H9 (cell line): ENCODE data around the gene PLXND1. TPM values are rescaled to one million over a fixed set of nuclear protein-coding genes. Genes with fewer than 3 reads are reported as not detected.

ENCODE experiments used
- DNase-seq: peaks from one replicate; pipeline ENCODE4 v3.0.0-alpha.2; 2017
- H2AFZ ChIP-seq: one replicate; pipeline ENCODE4 v1.6.1; 2013; ENCODE audit warnings: mild to moderate bottlenecking, low read length, control low read depth, moderate library complexity
- H2AK5ac ChIP-seq: 2 replicates; pipeline ENCODE4 v1.6.1; 2013; ENCODE audit warnings: low read length, control low read depth, mixed read lengths; ENCODE audit not compliant: insufficient read length
- H2BK120ac ChIP-seq: one replicate; pipeline ENCODE4 v1.6.1; 2013; ENCODE audit warnings: low read depth, mild to moderate bottlenecking, low read length, control low read depth, inconsistent platforms; ENCODE audit not compliant: poor library complexity, severe bottlenecking
- H2BK12ac ChIP-seq: 2 replicates; pipeline ENCODE4 v1.6.1; 2013; ENCODE audit warnings: low read length, control low read depth, mixed read lengths, low read depth; ENCODE audit not compliant: insufficient read length
- H2BK15ac ChIP-seq: 2 replicates; pipeline ENCODE4 v1.6.1; 2013; ENCODE audit warnings: low read depth, low read length, control low read depth
- H2BK20ac ChIP-seq: one replicate; pipeline ENCODE4 v1.6.1; 2013; ENCODE audit warnings: low read depth, mild to moderate bottlenecking, low read length, control low read depth, inconsistent platforms; ENCODE audit not compliant: poor library complexity, severe bottlenecking
- H2BK5ac ChIP-seq: 2 replicates; pipeline ENCODE4 v1.6.1; 2013; ENCODE audit warnings: low read length, control low read depth, mixed read lengths; ENCODE audit not compliant: insufficient read length
- H3K14ac ChIP-seq: 2 replicates; pipeline ENCODE4 v1.6.1; 2013; ENCODE audit warnings: low read length, control low read depth; ENCODE audit not compliant: insufficient read depth
- H3K18ac ChIP-seq: 2 replicates; pipeline ENCODE4 v1.6.1; 2013; ENCODE audit warnings: low read depth, mild to moderate bottlenecking, mixed read lengths, low read length, control low read depth; ENCODE audit not compliant: insufficient read length
- H3K23ac ChIP-seq: 2 replicates; pipeline ENCODE4 v1.6.1; 2013; ENCODE audit warnings: low read length, control low read depth, mixed read lengths, low read depth; ENCODE audit not compliant: insufficient read length
- H3K23me2 ChIP-seq: 2 replicates; pipeline ENCODE4 v1.6.1; 2013; ENCODE audit warnings: low read depth, mild to moderate bottlenecking, mixed read lengths, low read length, control low read depth; ENCODE audit not compliant: insufficient read length, poor library complexity, severe bottlenecking
- H3K27ac ChIP-seq: 2 replicates; pipeline ENCODE4 v1.5.1; 2013; ENCODE audit warnings: low read length, control low read depth, mixed read lengths, low read depth; ENCODE audit not compliant: insufficient read length
- H3K27me3 ChIP-seq: 2 replicates; pipeline ENCODE4 v1.6.1; 2013; ENCODE audit warnings: low read length, control low read depth, inconsistent platforms; ENCODE audit not compliant: insufficient read depth
- H3K4ac ChIP-seq: 2 replicates; pipeline ENCODE4 v1.6.1; 2013; ENCODE audit warnings: low read depth, mild to moderate bottlenecking, control low read depth, inconsistent platforms, low read length, moderate library complexity
- H3K4me1 ChIP-seq: 2 replicates; pipeline ENCODE4 v1.6.1; 2013; ENCODE audit warnings: low read length, control low read depth, inconsistent platforms; ENCODE audit not compliant: insufficient read depth
- H3K4me2 ChIP-seq: 2 replicates; pipeline ENCODE4 v1.6.1; 2013; ENCODE audit warnings: low read length, control low read depth, mixed read lengths; ENCODE audit not compliant: insufficient read length, insufficient read depth
- H3K56ac ChIP-seq: 2 replicates; pipeline ENCODE4 v1.6.1; 2013; ENCODE audit warnings: low read depth, mild to moderate bottlenecking, mixed read lengths, low read length, control low read depth; ENCODE audit not compliant: insufficient read length
- H3K79me1 ChIP-seq: 2 replicates; pipeline ENCODE4 v1.6.1; 2013; ENCODE audit warnings: low read depth, mild to moderate bottlenecking, moderate library complexity, low read length, control low read depth, inconsistent platforms; ENCODE audit not compliant: insufficient read depth, poor library complexity, severe bottlenecking
- H3K79me2 ChIP-seq: 2 replicates; pipeline ENCODE4 v1.6.1; 2013; ENCODE audit warnings: low read length, control low read depth, inconsistent platforms; ENCODE audit not compliant: insufficient read depth
- H3K9ac ChIP-seq: 2 replicates; pipeline ENCODE4 v1.6.1; 2013; ENCODE audit warnings: low read length, control low read depth, mixed read lengths; ENCODE audit not compliant: insufficient read length; ENCODE audit errors: extremely low read depth
- H3K9me3 ChIP-seq: one replicate; pipeline ENCODE4 v1.6.1; 2013; ENCODE audit warnings: low read depth, low read length, inconsistent platforms; ENCODE audit not compliant: control insufficient read depth
- H3T11ph ChIP-seq: one replicate; pipeline ENCODE4 v1.6.1; 2013; ENCODE audit warnings: mild to moderate bottlenecking, low read length, control low read depth, inconsistent platforms
- H4K20me1 ChIP-seq: one replicate; pipeline ENCODE4 v1.6.1; 2013; ENCODE audit not compliant: control insufficient read depth, insufficient read length, insufficient read depth
- H4K5ac ChIP-seq: 2 replicates; pipeline ENCODE4 v1.6.1; 2013; ENCODE audit warnings: low read depth, mild to moderate bottlenecking, mixed read lengths, low read length, control low read depth; ENCODE audit not compliant: insufficient read length
- H4K8ac ChIP-seq: replicated peaks from 2 replicates; pipeline ENCODE4 v1.6.1; 2013; ENCODE audit warnings: low read length, control low read depth, mixed read lengths, low read depth; ENCODE audit not compliant: insufficient read length
- H4K91ac ChIP-seq: 2 replicates; pipeline ENCODE4 v1.6.1; 2013; ENCODE audit warnings: low read depth, mild to moderate bottlenecking, moderate library complexity, mixed read lengths, low read length, control low read depth; ENCODE audit not compliant: insufficient read length
- H3K27ac Mint-ChIP-seq, 3 experiments: 2 replicates in 2 of 3; 3 replicates in 1 of 3; pipeline ENCODE4 v1.8.0; 2020 to 2021; ENCODE audit warnings: mixed read lengths in 3 of 3, mild to moderate bottlenecking in 1 of 3, moderate library complexity in 1 of 3
- H3K27me3 Mint-ChIP-seq: 2 replicates; pipeline ENCODE4 v1.8.0; 2021; ENCODE audit warnings: low read depth, mild to moderate bottlenecking, moderate library complexity, mixed read lengths
- H3K36me3 Mint-ChIP-seq, 3 experiments: 2 replicates in 2 of 3; 3 replicates in 1 of 3; pipeline ENCODE4 v1.8.0; 2020 to 2021; ENCODE audit warnings: low read depth in 3 of 3, mixed read lengths in 3 of 3; ENCODE audit not compliant: insufficient read depth in 1 of 3
- H3K4me1 Mint-ChIP-seq, 2 experiments: 2 replicates each; pipeline ENCODE4 v1.8.0; 2020; ENCODE audit warnings: mixed read lengths in 2 of 2
- H3K4me3 Mint-ChIP-seq, 2 experiments: 2 replicates in 1 of 2; 3 replicates in 1 of 2; pipeline ENCODE4 v1.8.0; 2020 to 2021; ENCODE audit warnings: mild to moderate bottlenecking in 2 of 2, mixed read lengths in 2 of 2, moderate library complexity in 1 of 2
- H3K9me3 Mint-ChIP-seq, 2 experiments: 2 replicates in 1 of 2; 3 replicates in 1 of 2; pipeline ENCODE4 v1.8.0; 2020; ENCODE audit warnings: mild to moderate bottlenecking in 2 of 2, mixed read lengths in 2 of 2, moderate library complexity in 1 of 2
- WGBS: extraction: QIAGEN DNeasy Blood & Tissue Kit; methylation state at CpG from one replicate; pipeline ENCODE4 v1.1.7; 2013; ENCODE audit warnings: missing lambda C conversion rate, low lambda C conversion rate, mixed read lengths; ENCODE audit not compliant: insufficient read length; ENCODE audit errors: extremely low coverage; 5-methylcytosine and 5-hydroxymethylcytosine counted together
- total RNA-seq: library from RNA; stranded (reverse); gene quantifications from 2 replicates; pipeline ENCODE4 v1.2.1, GENCODE V29; 2021
- TF ChIP-seq, protein P1 (sequence below): fragments of 200-600 bp; sonication (generic); conservative IDR thresholded peaks from 3 replicates; pipeline ENCODE4 v1.8.0; 2021; ENCODE audit warnings: antibody characterized with exemption, mild to moderate bottlenecking

PLXND1 gene
- total RNA-seq, 1 experiment from 2014 or later: 50.9 TPM

GRCh38 chr3:129607391-129608068, 1.1 kb upstream of the PLXND1 start:
- Histone ChIP-seq H2BK120ac (no peak overlapping the region), H3K23me2 (peaks cover 12% of the 10 kb centered on the region), H3K18ac (no peak overlapping the region), H3K9ac (no peak overlapping the region), H3K79me2 (peaks cover 2% of the 10 kb centered on the region; the same call in 1 of the 2 replicates), H2AFZ (no peak overlapping the region), H3K23ac (no peak overlapping the region), H3K4ac (no peak overlapping the region), H3T11ph (no peak overlapping the region), H4K20me1 (no peaks in the 10 kb centered on the region), H2BK20ac (no peak overlapping the region), H3K9me3 (no peaks in the 10 kb centered on the region), H3K79me1 (no peaks in the 10 kb centered on the region), H3K27ac (no peak overlapping the region), H2BK12ac (no peak overlapping the region), H2BK5ac (no peak overlapping the region), H3K4me2 (peak overlapping the region; percentile 67), H3K4me1 (peaks cover 3% of the 10 kb centered on the region), H4K91ac (no peak overlapping the region), H2AK5ac (no peak overlapping the region), H3K27me3 (peaks cover 6% of the 10 kb centered on the region; the same call in 1 of the 2 replicates), H4K8ac (no peak overlapping the region), H3K14ac (no peak overlapping the region), H2BK15ac (no peak overlapping the region), H3K56ac (no peak overlapping the region), H4K5ac (no peak overlapping the region)
- no CpG with 5 or more reads among the region's 18 CpGs for WGBS
- DNase-seq: no peak
- Mint-ChIP-seq H3K4me3 (peak overlapping the region; percentile 81 to 93), H3K27ac (peak overlapping the region in 1 of 3 experiments; percentile 96; a peak in 3 of 7 replicates), H3K4me1 (peaks cover 51 to 53% of the 10 kb centered on the region in 2 experiments), H3K27me3 (peaks cover 38% of the 10 kb centered on the region), H3K9me3 (peaks cover 2 to 3% of the 10 kb centered on the region in 2 experiments; a peak in 2 of 5 replicates), H3K36me3 (peaks cover 0 to 2% (median 0%) of the 10 kb centered on the region in 3 experiments; a peak in 2 of 7 replicates)
- TF ChIP-seq, protein P1, sequence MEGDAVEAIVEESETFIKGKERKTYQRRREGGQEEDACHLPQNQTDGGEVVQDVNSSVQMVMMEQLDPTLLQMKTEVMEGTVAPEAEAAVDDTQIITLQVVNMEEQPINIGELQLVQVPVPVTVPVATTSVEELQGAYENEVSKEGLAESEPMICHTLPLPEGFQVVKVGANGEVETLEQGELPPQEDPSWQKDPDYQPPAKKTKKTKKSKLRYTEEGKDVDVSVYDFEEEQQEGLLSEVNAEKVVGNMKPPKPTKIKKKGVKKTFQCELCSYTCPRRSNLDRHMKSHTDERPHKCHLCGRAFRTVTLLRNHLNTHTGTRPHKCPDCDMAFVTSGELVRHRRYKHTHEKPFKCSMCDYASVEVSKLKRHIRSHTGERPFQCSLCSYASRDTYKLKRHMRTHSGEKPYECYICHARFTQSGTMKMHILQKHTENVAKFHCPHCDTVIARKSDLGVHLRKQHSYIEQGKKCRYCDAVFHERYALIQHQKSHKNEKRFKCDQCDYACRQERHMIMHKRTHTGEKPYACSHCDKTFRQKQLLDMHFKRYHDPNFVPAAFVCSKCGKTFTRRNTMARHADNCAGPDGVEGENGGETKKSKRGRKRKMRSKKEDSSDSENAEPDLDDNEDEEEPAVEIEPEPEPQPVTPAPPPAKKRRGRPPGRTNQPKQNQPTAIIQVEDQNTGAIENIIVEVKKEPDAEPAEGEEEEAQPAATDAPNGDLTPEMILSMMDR: no peak
